DMS114 treated with DMSO at 0.1 percent for 48 hours (cell line): Measurements from ENCODE around the gene GALNT14.

Experiments used
- DNase-seq: peaks from one replicate; lab custom pipeline; 2025; ENCODE audit not compliant: unreplicated experiment; lab: John Stamatoyannopoulos, UW

GALNT14 gene

DNA sequence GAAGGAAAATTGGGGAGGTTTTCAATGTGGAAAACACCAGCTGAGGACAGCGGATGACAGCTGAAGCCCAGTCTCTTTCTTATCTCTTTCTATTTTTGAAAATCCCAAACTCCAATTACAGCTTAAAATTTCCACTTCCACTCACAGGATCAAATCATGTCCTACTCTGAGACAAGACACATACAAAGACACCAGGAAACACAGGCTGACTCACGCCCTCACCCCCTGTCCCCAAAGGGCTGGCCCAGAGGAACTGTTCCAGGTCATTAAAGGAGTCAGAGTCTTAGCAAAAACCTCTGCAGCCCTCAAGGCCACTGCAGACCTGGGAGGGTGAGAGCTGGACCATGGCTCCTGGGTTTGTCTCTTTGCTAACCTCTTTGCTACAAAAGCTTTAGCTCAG lies 187.9 kb downstream of the GALNT14 start:
- no peak for DNase-seq

DNA sequence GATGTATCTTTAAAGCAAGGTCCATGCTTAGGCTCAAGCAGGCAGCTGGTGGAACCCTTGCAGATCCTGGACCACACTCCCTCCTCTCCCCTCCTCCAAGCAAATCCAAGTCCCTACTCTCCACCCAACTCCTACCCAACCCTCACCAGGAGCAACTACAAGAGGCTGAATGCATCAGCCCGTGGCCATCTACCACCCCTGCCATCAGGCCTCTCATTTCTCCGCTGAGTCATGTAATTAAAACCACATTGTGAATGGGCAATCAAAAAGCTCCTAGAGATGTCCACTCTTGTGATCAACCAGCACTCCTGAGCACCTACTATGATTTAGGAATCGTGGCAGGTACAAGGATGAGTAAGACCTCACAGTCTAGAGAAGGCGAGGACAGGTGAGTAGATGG lies 188.8 kb downstream of the GALNT14 start:
- no peak for DNase-seq

DNA sequence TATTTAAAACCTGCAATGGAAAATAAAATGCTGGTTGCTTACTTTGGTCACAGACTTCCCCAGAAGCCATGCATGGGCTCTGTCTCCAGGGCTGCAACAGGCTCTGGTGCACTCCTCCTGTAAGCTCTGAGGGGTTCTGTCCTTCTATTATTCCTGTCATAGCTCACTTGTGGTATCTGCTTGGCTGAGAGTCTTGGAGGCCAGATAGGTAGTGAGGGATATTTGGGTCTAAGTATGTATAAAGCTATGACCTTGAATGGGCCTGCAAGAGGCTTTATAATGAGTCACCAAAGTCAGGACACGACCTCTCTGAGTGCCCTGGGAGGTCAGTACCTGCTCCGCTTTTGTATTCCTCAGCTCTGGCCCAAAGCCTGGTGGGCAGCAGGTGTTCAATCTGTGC lies 189.4 kb downstream of the GALNT14 start:
- DNase-seq, result no peak

DNA sequence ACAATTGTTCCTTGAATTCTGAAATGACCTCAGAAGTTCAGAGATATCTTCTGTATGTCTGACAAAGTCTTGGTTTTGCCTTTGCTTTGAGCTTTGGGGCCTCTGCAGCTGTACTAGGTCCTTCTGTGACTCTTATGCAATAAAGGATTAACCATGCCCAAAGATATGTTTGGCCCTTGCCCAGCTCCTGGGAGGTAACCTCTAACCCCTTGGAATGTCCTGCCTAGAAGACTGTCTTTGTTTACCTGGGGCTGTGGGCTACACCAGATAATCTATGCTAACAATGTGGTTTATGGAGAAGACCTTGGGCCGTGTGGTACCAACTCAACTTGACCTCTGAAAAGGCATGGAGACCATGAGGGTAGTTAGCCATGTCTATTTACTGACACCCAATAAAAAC lies 190.1 kb downstream of the GALNT14 start:
- no peak for DNase-seq

DNA sequence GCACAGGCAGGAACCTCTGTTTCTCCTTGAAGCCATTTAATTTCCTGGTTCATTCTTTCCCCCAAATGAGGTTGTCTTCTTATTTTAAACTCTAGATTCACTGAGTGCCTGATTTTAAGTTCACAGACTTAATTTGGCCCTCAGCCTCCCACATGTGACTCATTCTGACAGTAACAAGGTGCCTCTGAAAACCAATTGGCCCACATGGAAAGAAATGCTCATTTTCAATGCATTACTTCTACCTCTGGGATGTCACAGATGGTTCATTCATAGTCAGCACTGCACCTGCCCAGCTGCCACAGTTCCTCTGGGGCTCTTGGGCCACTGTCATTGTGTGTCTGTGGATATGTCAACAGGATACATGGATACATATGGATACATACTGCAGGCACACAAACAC lies 190.6 kb downstream of the GALNT14 start:
- DNase-seq, result no peak

DNA sequence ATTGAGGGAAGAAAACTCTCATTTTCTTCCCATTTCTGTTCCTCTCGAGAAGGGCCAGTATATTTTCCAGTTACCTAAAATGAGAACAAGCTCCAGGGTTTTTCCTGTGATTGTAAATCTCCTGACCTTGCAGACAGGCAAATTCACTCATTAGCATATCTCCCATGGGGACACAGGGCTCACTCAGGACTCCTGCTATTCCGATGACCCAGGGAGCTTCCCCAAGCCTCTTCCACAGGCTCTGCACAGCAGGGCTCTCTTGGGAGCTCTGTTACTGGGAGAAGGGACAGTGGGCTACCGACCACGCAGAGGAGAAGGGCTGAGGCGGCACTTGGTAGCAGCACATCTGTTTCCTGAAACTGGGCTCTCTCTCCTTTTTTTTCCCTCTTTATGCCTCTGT lies 195.8 kb downstream of the GALNT14 start:
- no peak for DNase-seq

DNA sequence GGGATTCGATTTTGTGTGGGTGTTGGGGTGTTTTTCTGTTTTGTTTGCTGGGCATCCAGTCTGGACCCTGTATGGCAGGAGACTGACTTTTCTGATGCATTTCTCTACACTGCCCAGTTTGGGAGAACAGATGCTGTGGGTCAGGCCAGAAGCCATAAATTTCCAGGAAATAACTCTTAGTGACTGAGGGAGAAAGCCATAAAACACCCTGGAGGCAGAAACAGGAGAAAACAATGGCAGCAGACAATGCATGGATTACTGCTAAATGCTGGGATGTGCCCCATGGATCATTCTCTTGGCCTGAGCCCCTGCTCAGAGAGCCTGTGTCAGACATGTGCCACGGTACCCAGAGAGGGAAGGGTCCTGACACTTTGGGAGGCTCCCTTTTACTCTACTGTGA lies 197.4 kb downstream of the GALNT14 start:
- no peak for DNase-seq

DNA sequence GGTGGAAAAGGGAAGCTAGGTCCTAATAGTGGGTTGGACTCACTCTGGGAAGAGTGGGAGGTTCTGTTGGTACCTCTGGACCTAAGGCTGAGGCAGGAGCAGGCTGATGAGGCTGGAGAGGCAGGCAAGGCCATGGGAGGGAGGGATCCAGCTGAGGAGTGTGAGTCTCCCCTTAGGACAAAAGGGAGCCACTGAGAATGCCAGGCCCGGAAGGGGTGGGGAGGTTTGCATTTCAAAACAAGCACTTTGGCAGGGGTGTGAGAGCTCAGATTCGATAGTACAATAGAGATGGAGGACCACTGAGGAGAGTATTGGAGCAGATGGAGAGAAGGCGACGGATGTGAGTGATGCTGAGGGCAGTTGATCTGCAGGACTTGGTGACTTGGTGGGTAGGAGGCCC lies 198.9 kb downstream of the GALNT14 start:
- no peak for DNase-seq

DNA sequence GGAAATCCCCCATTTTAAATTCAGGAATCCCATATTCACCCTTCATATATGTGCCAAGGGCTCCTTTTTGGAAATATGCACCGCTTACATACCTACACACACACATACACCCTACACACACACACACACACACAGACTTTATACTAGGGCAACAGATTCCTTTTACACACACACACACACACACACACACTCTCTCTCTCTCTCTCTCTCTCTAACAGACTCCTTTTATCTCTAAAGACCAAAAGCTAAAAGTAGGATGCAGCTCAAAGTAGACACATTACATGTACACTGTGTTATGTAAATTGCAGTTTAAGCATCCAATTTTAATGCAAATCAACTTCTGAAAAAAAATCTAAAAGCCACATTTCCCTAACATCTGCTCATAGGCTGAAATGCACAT lies 200.0 kb downstream of the GALNT14 start:
- no peak for DNase-seq

DNA sequence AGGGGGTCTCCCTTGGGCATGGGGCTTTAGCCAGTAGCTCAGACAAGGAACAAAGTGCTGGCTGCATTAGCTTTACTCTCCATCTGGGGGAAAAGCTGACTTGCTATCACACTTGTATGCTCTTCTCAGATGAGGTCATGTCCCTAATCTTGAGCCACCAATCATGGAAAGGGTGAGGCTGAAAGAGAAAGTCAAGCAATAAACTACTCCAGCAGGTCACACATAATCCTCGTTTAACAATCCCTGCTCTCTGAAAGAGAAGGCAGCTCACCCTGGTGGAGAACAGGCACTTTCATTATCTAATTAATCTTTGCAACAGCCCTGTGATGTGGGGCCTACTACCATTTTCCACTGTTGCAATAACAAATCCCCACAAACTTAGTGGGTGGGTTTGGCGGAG lies 201.3 kb downstream of the GALNT14 start:
- DNase-seq, result no peak

DNA sequence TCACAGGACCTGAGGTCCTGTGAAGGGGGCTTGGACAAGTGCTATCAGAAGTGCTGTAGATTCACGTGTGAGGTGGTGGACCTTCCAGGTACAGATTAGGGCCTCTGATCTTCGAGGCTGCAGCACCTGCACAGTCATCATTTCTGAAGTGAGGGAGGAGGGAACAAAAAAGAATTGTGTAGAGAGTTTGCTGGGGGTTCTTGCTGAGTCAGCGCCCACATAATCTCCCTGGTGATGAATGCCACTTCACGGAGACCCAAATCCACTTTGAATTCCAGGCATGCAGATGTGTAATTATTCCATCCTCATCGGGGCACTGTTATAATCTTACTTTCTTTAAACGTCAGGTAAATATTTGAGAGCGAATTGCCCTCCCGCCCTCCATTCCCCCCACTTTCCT lies 202.4 kb downstream of the GALNT14 start:
- DNase-seq, result no peak

DNA sequence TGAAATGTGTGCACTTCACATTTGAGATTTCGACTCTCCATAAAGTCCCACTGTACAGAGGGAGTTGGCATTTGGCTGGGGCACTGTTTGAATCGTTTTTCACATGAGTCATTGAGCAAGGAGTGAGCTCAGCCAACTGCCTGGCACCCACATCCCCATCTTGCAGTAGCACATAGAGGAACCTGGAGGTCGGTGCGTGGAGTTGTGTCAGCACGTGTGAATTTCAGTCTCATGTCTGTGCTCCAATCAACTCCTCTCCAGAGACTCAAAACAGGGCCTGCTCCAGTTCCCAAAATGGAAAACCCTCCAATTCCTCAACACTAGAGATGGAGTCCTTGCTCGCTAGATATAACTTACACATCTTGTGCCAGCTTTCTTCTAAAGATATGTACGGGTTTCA lies 204.2 kb downstream of the GALNT14 start:
- DNase-seq, result no peak

DNA sequence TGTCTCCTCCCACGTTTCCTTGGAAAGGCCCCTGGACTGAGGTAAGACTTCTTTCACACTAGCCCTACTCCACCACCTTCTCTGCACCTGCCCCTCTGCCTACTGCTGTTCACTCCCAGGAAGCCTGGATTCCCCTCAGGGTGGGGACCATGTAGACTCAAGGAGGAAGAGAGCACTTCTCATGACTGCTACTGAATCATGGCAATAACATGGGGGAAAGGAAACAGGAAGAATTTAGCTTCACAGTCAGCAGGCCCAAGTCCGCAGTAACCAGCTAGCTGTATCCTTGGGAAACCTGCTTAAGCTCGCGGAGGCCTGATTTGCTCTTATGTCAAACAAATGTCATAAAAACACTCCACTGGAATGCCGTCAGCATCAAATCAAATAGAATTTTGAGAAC lies 204.7 kb downstream of the GALNT14 start:
- no peak for DNase-seq

DNA sequence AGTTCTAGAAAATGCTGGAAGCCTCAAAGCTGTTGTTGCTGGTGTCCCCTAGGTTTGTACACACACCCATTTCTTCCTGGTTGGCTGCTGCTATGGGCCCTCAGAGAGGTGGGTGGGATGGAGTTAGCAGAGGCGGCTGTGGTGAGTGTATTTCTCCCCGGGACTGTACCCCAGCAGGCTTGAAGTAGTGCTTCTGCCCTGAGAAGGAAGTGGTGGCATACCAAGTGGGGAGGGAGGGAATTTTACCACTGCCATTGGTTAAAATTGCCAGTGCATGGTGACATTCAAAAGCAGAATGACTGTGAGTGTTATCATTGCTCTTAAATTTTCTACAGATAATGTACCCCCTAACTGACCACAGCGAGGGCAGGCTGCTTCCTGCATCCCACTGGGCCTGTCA lies 205.4 kb downstream of the GALNT14 start:
- DNase-seq, result no peak

DNA sequence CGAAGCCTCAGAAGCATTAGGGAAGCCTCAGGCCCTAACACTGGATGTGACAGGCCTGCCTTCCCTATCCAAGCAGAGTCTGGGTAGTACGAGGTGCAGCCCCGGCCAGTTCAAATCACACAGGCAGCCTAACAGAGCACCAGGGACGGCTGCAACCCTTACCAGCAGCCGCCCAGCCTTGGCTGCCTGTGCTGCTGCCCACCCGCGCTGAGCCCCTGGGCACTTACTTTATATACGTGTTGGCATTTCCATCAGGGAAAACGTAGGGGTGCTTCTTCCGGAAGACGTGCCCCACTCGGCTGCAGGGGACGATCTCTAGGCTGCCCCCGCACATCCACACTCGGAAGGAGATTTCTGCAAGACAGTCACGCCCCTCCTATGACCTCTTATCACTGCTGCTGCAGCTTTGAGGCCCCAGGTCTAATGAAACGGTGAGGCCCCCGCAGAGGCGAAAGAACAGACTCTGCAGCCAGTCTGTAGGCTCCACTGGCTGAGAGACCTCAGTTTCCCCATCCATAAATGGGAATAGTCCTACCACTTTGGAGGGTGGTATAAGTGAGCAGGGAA lies 206.3 kb downstream of the GALNT14 start:
- no peak for DNase-seq

DNA sequence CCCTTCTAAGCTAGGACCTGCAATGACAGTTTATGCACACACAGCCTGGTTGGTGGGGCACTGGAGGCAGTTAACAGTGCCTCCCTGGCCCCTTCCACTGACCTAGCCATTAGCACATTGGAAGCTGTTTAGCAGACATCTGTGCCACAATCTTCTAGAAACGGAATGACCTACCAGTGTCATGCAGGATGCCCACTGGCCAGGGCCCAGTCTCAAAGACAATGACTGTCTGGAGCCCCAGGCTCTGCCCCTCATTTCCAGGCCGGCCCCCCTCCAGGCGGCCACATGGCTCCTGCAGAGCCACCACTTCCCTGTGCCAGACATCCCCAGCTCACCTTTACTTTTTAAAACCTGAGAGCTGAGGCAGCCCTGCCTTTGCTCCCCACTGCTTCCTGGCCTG lies 207.5 kb downstream of the GALNT14 start:
- DNase-seq, result no peak

DNA sequence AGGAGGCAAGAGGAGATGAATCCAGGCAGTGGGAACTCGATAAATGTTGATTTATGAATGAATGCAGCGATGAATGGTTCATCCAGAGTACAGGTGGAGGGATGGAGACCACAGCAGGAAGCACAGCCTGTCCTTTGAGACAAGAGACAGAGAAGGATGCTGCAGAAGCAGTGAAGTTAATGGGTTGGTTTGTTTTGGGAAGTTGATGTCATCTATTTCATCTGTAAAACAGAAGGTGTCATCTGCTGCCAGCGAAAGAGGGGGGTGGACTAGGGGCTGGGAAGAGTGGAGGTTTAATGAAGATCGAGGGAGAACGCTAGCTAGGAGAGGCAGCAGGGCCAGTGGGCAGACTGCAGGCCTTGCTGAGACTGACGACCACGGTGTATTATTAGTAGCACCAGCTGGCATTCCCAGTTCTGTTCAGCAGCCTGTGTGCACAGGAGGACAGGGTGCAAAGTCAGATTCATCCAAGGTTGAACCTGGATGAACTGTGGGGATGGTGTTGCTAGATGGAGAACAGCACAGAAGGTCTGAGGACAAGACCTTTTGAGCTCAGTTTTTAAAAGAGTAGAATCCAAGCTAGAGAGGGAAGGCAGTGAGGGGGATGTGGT lies 210.7 kb downstream of the GALNT14 start:
- no peak for DNase-seq

DNA sequence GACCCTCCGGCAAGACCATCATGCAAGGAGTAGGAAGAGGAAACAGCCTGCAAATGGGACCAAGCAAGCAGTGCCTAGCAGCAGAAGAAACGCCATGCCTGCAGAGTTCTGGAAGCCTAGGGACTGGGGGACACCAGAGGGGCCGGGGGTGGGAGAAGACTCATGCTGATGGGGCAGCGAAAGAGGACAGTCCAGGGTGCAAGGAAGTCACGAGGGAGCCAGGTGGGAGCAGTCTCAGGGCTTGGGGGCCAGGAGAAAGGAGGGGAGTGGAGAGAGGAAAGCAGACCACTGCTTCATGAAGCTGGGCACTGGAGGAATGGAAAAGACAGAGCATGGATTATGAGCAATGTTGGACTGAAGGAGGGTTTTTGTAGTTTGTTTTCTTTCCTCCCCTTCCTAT lies 211.6 kb downstream of the GALNT14 start:
- no peak for DNase-seq

DNA sequence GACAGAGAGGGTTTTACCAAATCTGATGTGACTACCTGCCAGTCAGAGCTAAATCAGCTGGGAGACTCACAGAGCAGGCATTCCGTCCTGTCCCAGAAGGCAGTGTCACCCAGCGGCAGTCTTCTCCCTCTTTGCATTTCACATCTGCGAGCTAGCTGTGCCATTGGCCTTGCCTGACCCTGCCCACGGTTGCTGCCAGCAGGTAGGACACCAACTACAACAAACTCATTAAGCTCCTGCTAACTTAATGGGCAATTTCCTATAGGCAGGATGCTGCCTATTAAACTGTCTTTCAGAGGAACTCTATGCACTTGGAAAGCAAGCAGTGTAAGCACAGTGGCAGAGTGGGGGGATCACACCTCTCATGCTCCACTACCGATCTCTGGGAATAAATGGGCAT lies 214.6 kb downstream of the GALNT14 start:
- DNase-seq, result no peak

DNA sequence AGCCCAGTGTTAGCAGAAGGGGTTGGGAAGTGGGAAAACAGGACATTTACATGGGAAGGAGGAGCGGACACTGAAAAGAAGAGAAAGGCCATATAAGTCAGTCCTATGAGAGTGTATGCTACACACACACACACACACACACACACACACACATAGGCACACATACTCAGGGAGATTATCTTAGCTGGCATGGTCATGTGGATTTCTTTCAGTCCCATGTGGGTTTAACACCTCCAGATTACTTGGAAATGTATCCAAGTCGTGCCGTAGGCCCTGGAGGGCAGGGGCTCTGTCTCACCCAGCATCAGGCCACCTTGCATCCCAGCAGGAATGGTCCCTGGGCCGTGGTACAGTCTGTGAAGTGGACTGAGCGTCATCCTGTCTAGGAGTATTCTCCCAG lies 217.7 kb downstream of the GALNT14 start:
- no peak for DNase-seq

DNA sequence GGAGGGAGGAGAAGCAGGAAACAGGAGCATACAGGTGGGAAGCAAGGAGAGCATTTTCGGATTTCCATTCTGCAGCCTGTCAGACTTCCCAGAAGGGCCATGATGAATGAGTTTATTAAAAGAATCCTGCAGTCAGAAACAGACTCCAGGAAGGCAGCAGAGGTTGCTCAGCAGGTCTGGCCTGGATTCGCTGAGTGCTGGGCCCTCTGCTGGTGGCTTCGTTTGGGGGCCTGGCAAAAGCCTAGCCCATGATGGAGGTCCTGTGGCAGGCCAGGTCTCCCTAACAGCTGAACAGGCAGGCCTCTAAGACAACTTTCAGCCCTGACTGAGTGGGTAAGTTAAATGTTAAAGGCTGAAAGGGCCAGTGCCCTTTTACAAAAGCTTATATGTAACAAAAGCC lies 222.8 kb downstream of the GALNT14 start:
- DNase-seq, result peak; percentile 2

DNA sequence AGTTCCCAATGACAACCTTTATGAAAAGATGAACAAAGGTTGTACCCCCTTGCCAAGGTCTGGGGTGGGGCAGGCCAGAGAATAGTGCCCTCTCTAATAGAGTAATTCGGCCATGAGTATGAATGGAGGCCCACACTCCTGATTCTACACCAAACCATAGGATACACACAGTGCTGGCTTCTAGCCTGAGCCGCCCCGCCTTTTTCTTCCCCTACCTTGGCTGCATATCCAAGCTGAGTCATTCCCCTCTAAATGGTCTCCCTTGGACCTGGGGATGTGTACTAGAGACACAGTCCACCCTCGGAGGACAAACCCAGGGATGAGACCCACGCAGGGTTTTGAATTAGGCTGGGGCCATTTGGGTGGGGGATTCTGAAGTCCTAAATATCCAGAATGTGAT lies 223.8 kb downstream of the GALNT14 start:
- DNase-seq, result no peak

DNA sequence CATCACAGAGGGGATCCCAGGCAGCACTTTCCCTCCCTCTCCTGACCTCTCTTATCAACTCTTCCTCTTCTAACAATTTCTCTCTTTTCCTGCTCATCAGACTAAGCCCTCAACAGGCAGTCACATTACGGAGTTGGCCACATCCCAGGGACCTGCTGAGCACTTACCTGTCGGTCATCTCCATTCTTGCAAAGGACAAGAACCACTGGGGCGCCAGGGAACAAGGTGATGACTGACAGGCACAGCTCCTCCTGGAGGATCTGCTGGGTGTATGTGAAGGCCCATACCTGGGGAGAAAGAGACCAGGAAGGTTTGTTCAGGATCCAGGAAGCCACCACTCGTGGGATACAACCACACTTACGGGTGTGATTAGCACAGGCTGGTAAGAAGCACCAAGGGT lies 226.2 kb downstream of the GALNT14 start:
- no peak for DNase-seq
